Lower leg skin (tissue), 3 donors: ENCODE measurements around the gene PFDN1.

Source experiments
- POLR2A ChIP-seq, 2 donors: fragments of 450-650 bp; IDR thresholded peaks; one replicate each; pipeline ENCODE4 v1.6.1; 2016 to 2017; ENCODE audit warnings: antibody characterized with exemption in 2 of 2, mild to moderate bottlenecking in 1 of 2, moderate library complexity in 1 of 2
- TF ChIP-seq, protein P1 (sequence below), 3 donors: fragments of 450-650 bp; IDR thresholded peaks; one replicate each; pipeline ENCODE4 v1.5.1; 2016; ENCODE audit warnings: antibody characterized with exemption in 3 of 3, mild to moderate bottlenecking in 3 of 3, moderate library complexity in 2 of 3

GRCh38 chr5:140344683-140345423 is 42.0 kb upstream of the PFDN1 start:
- TF ChIP-seq, protein P1, sequence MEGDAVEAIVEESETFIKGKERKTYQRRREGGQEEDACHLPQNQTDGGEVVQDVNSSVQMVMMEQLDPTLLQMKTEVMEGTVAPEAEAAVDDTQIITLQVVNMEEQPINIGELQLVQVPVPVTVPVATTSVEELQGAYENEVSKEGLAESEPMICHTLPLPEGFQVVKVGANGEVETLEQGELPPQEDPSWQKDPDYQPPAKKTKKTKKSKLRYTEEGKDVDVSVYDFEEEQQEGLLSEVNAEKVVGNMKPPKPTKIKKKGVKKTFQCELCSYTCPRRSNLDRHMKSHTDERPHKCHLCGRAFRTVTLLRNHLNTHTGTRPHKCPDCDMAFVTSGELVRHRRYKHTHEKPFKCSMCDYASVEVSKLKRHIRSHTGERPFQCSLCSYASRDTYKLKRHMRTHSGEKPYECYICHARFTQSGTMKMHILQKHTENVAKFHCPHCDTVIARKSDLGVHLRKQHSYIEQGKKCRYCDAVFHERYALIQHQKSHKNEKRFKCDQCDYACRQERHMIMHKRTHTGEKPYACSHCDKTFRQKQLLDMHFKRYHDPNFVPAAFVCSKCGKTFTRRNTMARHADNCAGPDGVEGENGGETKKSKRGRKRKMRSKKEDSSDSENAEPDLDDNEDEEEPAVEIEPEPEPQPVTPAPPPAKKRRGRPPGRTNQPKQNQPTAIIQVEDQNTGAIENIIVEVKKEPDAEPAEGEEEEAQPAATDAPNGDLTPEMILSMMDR (IDR thresholded peaks at IDR 0.05), result no peak
- TF ChIP-seq POLR2A (IDR thresholded peaks at IDR 0.05), result no peak
